Stomach (tissue), 9 donors: ENCODE data around the gene SKOR1. TPM values are rescaled to one million over a fixed set of nuclear protein-coding genes. Genes with fewer than 3 reads are reported as not detected.

Experiments used
- DNase-seq, 2 donors: peaks; one replicate each; pipeline versions ENCODE4 v3.0.0 to v3.0.0-alpha.2; 2013 to 2019
- H3K27ac ChIP-seq, 5 donors: fragments of 200-600 bp in 4 of 5; sonication (generic) in 4 of 5; one replicate each; pipeline ENCODE4 v1.5.1; 2013 to 2019; ENCODE audit warnings: mild to moderate bottlenecking in 1 of 5, moderate library complexity in 1 of 5
- H3K27me3 ChIP-seq, 3 donors: fragments of 200-600 bp; sonication (generic); one replicate each; pipeline ENCODE4 v1.5.1; 2017 to 2019; ENCODE audit warnings: mixed run types in 1 of 3
- H3K36me3 ChIP-seq, 4 donors: fragments of 200-600 bp; sonication (generic); 1 replicate in 3 of 4; 2 replicates in 1 of 4; pipeline ENCODE4 v1.5.1; 2016 to 2019
- H3K4me1 ChIP-seq, 4 donors: fragments of 200-600 bp; sonication (generic); one replicate each; pipeline ENCODE4 v1.5.1; 2016 to 2019
- H3K4me3 ChIP-seq, 4 donors: fragments of 200-600 bp; sonication (generic) in 3 of 4; one replicate each; pipeline ENCODE4 v1.5.1; 2016 to 2019; ENCODE audit warnings: mild to moderate bottlenecking in 1 of 4
- H3K9me3 ChIP-seq, 4 donors: fragments of 200-600 bp; sonication (generic); one replicate each; pipeline ENCODE4 v1.5.1; 2016 to 2019
- EP300 ChIP-seq: sonication (generic); formaldehyde crosslinking; IDR thresholded peaks from one replicate; pipeline ENCODE4 v1.6.1; 2017; ENCODE audit warnings: antibody characterized with exemption
- POLR2A ChIP-seq, 4 donors: fragments of 450-650 bp; IDR thresholded peaks; one replicate each; pipeline ENCODE4 v1.6.1; 2016; ENCODE audit warnings: antibody characterized with exemption in 4 of 4, control low read depth in 2 of 4, mild to moderate bottlenecking in 1 of 4, moderate library complexity in 1 of 4
- POLR2AphosphoS5 ChIP-seq, 3 donors: sonication (generic); formaldehyde crosslinking; IDR thresholded peaks; one replicate each; pipeline ENCODE4 v1.6.1; 2016; ENCODE audit warnings: antibody characterized with exemption in 3 of 3
- WGBS, 5 donors: extraction: QIAGEN DNeasy Blood & Tissue Kit in 3 of 5; methylation state at CpG; one replicate each; pipeline versions ENCODE4 v1.1.5 to v1.1.7; 2013 to 2018; 5-methylcytosine and 5-hydroxymethylcytosine counted together
- intact Hi-C: fragments of 100-400 bp; cut with DNase I; formaldehyde crosslinking; loops from one replicate; pipeline ENCODE4 v1.15.1; 2023; ENCODE audit warnings: low total_unique reads
- polyA plus RNA-seq, 3 donors: library from polyadenylated mRNA; stranded (reverse); fragments of 200-250 nt; gene quantifications; one replicate each; pipeline ENCODE4 v1.2.3, GENCODE V29; 2013
- total RNA-seq, 5 donors: library from RNA; depleted of rRNA; stranded (reverse); fragments of >200 nt; gene quantifications; one replicate each; pipeline versions ENCODE4 v1.1.0 to v1.2.3, GENCODE V29; 2014 to 2016
- TF ChIP-seq, protein P1 (sequence below), 7 experiments: fragments of 450-650 bp in 4 of 7; fragments of 200-600 bp in 3 of 7; sonication (generic) in 3 of 7; IDR thresholded peaks; one replicate each; pipeline ENCODE4 v1.5.1; 2016 to 2019; ENCODE audit warnings: antibody characterized with exemption in 7 of 7, control low read depth in 2 of 7, mild to moderate bottlenecking in 1 of 7
- donor health status: healthy with polysubstance abuse.
- donor health status: Bipolar disorder and iron deficiency.
- donor health status: healthy.

Gene SKOR1
- total and polyA plus RNA-seq, 8 donors: 0.14 to 5.8 (median 0.69) TPM; not detected in 2

DNA sequence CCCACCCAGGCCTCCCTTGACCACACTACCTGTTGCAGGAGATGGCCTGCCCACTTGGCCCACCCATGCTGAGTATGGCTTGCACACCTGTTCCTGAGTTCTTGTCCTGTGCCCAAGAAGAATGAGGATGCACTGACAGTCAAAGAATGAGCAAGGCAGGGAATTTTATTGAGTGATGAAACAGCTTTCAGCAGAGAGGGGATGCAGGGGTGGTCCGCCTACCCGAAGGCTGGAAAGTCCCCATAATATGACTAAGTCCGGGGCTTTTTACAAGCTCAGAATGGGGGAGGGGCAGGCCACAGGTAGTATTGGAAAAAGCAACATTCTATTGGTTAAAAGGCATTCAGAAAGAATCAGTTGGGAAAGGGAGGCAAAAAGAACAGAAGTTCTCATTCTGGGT, 44.4 kb downstream of the SKOR1 start:
- DNase-seq: no peak
- no peak overlapping the region for H3K27ac ChIP-seq
- H3K4me1 ChIP-seq: no peaks in the 10 kb centered on the region
- no peaks in the 10 kb centered on the region for H3K27me3 ChIP-seq
- H3K9me3 ChIP-seq: peaks cover 3 to 22% (median 9%) of the 10 kb centered on the region in 4 donors
- H3K36me3 ChIP-seq: no peaks in the 10 kb centered on the region
- WGBS, 5 donors: 85 to 100% (median 94%) methylated on average over 3 of the region's 3 CpGs
- TF ChIP-seq EP300 (no peak), POLR2AphosphoS5 (IDR thresholded peaks at IDR 0.05) (no peak), POLR2A (IDR thresholded peaks at IDR 0.05) (no peak)
- TF ChIP-seq, protein P1, sequence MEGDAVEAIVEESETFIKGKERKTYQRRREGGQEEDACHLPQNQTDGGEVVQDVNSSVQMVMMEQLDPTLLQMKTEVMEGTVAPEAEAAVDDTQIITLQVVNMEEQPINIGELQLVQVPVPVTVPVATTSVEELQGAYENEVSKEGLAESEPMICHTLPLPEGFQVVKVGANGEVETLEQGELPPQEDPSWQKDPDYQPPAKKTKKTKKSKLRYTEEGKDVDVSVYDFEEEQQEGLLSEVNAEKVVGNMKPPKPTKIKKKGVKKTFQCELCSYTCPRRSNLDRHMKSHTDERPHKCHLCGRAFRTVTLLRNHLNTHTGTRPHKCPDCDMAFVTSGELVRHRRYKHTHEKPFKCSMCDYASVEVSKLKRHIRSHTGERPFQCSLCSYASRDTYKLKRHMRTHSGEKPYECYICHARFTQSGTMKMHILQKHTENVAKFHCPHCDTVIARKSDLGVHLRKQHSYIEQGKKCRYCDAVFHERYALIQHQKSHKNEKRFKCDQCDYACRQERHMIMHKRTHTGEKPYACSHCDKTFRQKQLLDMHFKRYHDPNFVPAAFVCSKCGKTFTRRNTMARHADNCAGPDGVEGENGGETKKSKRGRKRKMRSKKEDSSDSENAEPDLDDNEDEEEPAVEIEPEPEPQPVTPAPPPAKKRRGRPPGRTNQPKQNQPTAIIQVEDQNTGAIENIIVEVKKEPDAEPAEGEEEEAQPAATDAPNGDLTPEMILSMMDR (IDR thresholded peaks at IDR 0.05): no peak
- no peak overlapping the region for H3K4me3 ChIP-seq
- intact Hi-C loops: loop anchor here (10.0 kb wide), 1 partner anchor 345 kb away; no protein-coding TSS in a partner anchor

DNA sequence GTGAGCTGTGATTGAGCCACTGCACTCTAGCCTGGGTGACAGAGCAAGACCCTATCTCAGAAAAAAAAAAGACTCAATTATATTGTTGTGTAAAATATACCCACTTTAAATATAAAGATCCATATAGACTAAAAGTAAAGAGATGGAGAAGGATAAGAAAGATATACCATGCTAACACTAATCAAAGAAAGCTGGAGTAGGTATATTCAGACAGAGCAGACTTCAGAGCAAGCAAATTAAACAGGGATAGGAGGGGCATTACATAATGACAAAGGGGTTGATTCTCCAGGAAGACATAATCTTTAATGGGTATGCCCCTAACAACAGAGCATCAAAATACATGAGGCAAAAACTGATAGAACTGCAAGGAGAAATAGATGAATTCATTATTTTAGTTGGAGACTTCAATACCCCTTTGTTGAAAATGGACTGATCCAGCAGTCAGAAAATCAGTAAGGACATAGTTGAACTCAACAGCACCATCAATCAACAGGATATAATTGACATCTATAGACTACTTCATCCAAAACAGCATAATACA, 45.6 kb downstream of the SKOR1 start:
- H3K27me3 ChIP-seq: no peaks in the 10 kb centered on the region
- TF ChIP-seq POLR2AphosphoS5 (IDR thresholded peaks at IDR 0.05) (no peak), EP300 (no peak), POLR2A (IDR thresholded peaks at IDR 0.05) (no peak)
- TF ChIP-seq, protein P1 (IDR thresholded peaks at IDR 0.05): no peak
- no peak for DNase-seq
- intact Hi-C loops: no loop called here
- H3K27ac ChIP-seq: no peak overlapping the region
- no peaks in the 10 kb centered on the region for H3K36me3 ChIP-seq
- no peak overlapping the region for H3K4me3 ChIP-seq
- peaks cover 3 to 22% (median 9%) of the 10 kb centered on the region in 4 donors for H3K9me3 ChIP-seq
- H3K4me1 ChIP-seq: no peaks in the 10 kb centered on the region

DNA sequence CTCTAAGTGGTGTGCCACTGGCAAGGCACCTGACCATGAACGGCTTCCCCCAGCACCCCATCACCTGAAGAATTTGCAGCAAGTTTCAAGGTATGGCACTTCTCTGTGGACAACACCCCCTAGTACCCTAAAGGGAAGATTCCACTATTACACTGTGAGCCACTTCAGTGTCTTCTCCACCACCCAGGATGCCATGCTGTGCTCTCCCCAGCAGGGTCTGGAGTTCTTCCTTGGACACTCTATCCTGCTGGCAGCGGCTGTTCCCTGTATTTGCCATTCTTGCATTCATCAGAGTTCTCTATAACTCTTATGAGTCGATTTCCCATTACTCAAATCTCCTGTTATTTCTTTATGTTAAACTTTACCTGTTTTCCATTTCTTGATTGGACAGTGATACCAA, 48.5 kb downstream of the SKOR1 start:
- DNase-seq: no peak
- Histone ChIP-seq H3K9me3 (peaks cover 3 to 22% (median 9%) of the 10 kb centered on the region in 4 donors), H3K27me3 (no peaks in the 10 kb centered on the region), H3K27ac (no peak overlapping the region), H3K4me3 (no peak overlapping the region), H3K36me3 (no peaks in the 10 kb centered on the region), H3K4me1 (no peaks in the 10 kb centered on the region)
- WGBS, 5 donors: 88 to 96% (median 91%) methylated on average over 3 of the region's 3 CpGs
- intact Hi-C loops: no loop called here
- TF ChIP-seq, protein P1 (IDR thresholded peaks at IDR 0.05): no peak
- TF ChIP-seq POLR2A (IDR thresholded peaks at IDR 0.05): no peak
- TF ChIP-seq POLR2AphosphoS5 (IDR thresholded peaks at IDR 0.05): no peak
- no peak for TF ChIP-seq EP300

DNA sequence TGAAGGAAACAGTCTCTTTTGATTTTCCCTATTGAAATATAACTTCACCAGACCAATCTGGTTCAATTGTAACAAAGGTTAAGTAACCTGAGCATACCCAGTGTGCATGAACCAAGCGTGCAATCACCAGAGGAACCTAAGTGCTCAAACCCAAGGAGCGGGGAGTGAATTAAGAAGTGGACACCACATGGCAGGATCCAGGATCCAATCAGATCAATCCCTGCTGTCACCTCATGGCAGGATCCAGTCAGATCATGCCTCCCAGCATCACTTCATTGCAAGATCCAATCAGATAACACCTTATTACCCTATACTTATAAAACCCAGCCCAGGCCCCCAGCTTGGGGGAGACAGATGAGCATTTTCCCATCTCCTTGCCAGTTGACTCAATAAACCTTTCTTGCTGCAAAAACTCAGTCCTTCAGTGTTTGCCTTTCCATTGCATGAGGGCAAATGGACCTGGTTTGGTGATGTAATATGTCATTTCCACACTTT, 53.5 kb downstream of the SKOR1 start:
- Histone ChIP-seq H3K27ac (no peak overlapping the region), H3K9me3 (peaks cover 0 to 2% (median under 1%) of the 10 kb centered on the region in 4 donors), H3K4me3 (no peak overlapping the region), H3K36me3 (no peaks in the 10 kb centered on the region), H3K4me1 (peaks cover 0 to 27% (median 9%) of the 10 kb centered on the region in 4 donors), H3K27me3 (no peaks in the 10 kb centered on the region)
- TF ChIP-seq POLR2A (IDR thresholded peaks at IDR 0.05): no peak
- TF ChIP-seq POLR2AphosphoS5 (IDR thresholded peaks at IDR 0.05): no peak
- TF ChIP-seq, protein P1 (IDR thresholded peaks at IDR 0.05): no peak
- TF ChIP-seq EP300: no peak
- DNase-seq: no peak
- WGBS, 5 donors: 87 to 97% (median 94%) methylated on average over 2 of the region's 2 CpGs
- intact Hi-C loops: no loop called here
